H9 (cell line): ENCODE results near the gene SPSB2. TPM values are rescaled to one million over a fixed set of nuclear protein-coding genes. Genes with fewer than 3 reads are reported as not detected.

Experiments
- DNase-seq: peaks from one replicate; pipeline ENCODE4 v3.0.0-alpha.2; 2017
- H2AFZ ChIP-seq: one replicate; pipeline ENCODE4 v1.6.1; 2013; ENCODE audit warnings: mild to moderate bottlenecking, low read length, control low read depth, moderate library complexity
- H2AK5ac ChIP-seq: 2 replicates; pipeline ENCODE4 v1.6.1; 2013; ENCODE audit warnings: low read length, control low read depth, mixed read lengths; ENCODE audit not compliant: insufficient read length
- H2BK120ac ChIP-seq: one replicate; pipeline ENCODE4 v1.6.1; 2013; ENCODE audit warnings: low read depth, mild to moderate bottlenecking, low read length, control low read depth, inconsistent platforms; ENCODE audit not compliant: poor library complexity, severe bottlenecking
- H2BK12ac ChIP-seq: 2 replicates; pipeline ENCODE4 v1.6.1; 2013; ENCODE audit warnings: low read length, control low read depth, mixed read lengths, low read depth; ENCODE audit not compliant: insufficient read length
- H2BK15ac ChIP-seq: 2 replicates; pipeline ENCODE4 v1.6.1; 2013; ENCODE audit warnings: low read depth, low read length, control low read depth
- H2BK20ac ChIP-seq: one replicate; pipeline ENCODE4 v1.6.1; 2013; ENCODE audit warnings: low read depth, mild to moderate bottlenecking, low read length, control low read depth, inconsistent platforms; ENCODE audit not compliant: poor library complexity, severe bottlenecking
- H2BK5ac ChIP-seq: 2 replicates; pipeline ENCODE4 v1.6.1; 2013; ENCODE audit warnings: low read length, control low read depth, mixed read lengths; ENCODE audit not compliant: insufficient read length
- H3K14ac ChIP-seq: 2 replicates; pipeline ENCODE4 v1.6.1; 2013; ENCODE audit warnings: low read length, control low read depth; ENCODE audit not compliant: insufficient read depth
- H3K18ac ChIP-seq: 2 replicates; pipeline ENCODE4 v1.6.1; 2013; ENCODE audit warnings: low read depth, mild to moderate bottlenecking, mixed read lengths, low read length, control low read depth; ENCODE audit not compliant: insufficient read length
- H3K23ac ChIP-seq: 2 replicates; pipeline ENCODE4 v1.6.1; 2013; ENCODE audit warnings: low read length, control low read depth, mixed read lengths, low read depth; ENCODE audit not compliant: insufficient read length
- H3K23me2 ChIP-seq: 2 replicates; pipeline ENCODE4 v1.6.1; 2013; ENCODE audit warnings: low read depth, mild to moderate bottlenecking, mixed read lengths, low read length, control low read depth; ENCODE audit not compliant: insufficient read length, poor library complexity, severe bottlenecking
- H3K27ac ChIP-seq: 2 replicates; pipeline ENCODE4 v1.5.1; 2013; ENCODE audit warnings: low read length, control low read depth, mixed read lengths, low read depth; ENCODE audit not compliant: insufficient read length
- H3K27me3 ChIP-seq: 2 replicates; pipeline ENCODE4 v1.6.1; 2013; ENCODE audit warnings: low read length, control low read depth, inconsistent platforms; ENCODE audit not compliant: insufficient read depth
- H3K4ac ChIP-seq: 2 replicates; pipeline ENCODE4 v1.6.1; 2013; ENCODE audit warnings: low read depth, mild to moderate bottlenecking, control low read depth, inconsistent platforms, low read length, moderate library complexity
- H3K4me1 ChIP-seq: 2 replicates; pipeline ENCODE4 v1.6.1; 2013; ENCODE audit warnings: low read length, control low read depth, inconsistent platforms; ENCODE audit not compliant: insufficient read depth
- H3K4me2 ChIP-seq: 2 replicates; pipeline ENCODE4 v1.6.1; 2013; ENCODE audit warnings: low read length, control low read depth, mixed read lengths; ENCODE audit not compliant: insufficient read length, insufficient read depth
- H3K56ac ChIP-seq: 2 replicates; pipeline ENCODE4 v1.6.1; 2013; ENCODE audit warnings: low read depth, mild to moderate bottlenecking, mixed read lengths, low read length, control low read depth; ENCODE audit not compliant: insufficient read length
- H3K79me1 ChIP-seq: 2 replicates; pipeline ENCODE4 v1.6.1; 2013; ENCODE audit warnings: low read depth, mild to moderate bottlenecking, moderate library complexity, low read length, control low read depth, inconsistent platforms; ENCODE audit not compliant: insufficient read depth, poor library complexity, severe bottlenecking
- H3K79me2 ChIP-seq: 2 replicates; pipeline ENCODE4 v1.6.1; 2013; ENCODE audit warnings: low read length, control low read depth, inconsistent platforms; ENCODE audit not compliant: insufficient read depth
- H3K9ac ChIP-seq: 2 replicates; pipeline ENCODE4 v1.6.1; 2013; ENCODE audit warnings: low read length, control low read depth, mixed read lengths; ENCODE audit not compliant: insufficient read length; ENCODE audit errors: extremely low read depth
- H3K9me3 ChIP-seq: one replicate; pipeline ENCODE4 v1.6.1; 2013; ENCODE audit warnings: low read depth, low read length, inconsistent platforms; ENCODE audit not compliant: control insufficient read depth
- H3T11ph ChIP-seq: one replicate; pipeline ENCODE4 v1.6.1; 2013; ENCODE audit warnings: mild to moderate bottlenecking, low read length, control low read depth, inconsistent platforms
- H4K20me1 ChIP-seq: one replicate; pipeline ENCODE4 v1.6.1; 2013; ENCODE audit not compliant: control insufficient read depth, insufficient read length, insufficient read depth
- H4K5ac ChIP-seq: 2 replicates; pipeline ENCODE4 v1.6.1; 2013; ENCODE audit warnings: low read depth, mild to moderate bottlenecking, mixed read lengths, low read length, control low read depth; ENCODE audit not compliant: insufficient read length
- H4K8ac ChIP-seq: replicated peaks from 2 replicates; pipeline ENCODE4 v1.6.1; 2013; ENCODE audit warnings: low read length, control low read depth, mixed read lengths, low read depth; ENCODE audit not compliant: insufficient read length
- H4K91ac ChIP-seq: 2 replicates; pipeline ENCODE4 v1.6.1; 2013; ENCODE audit warnings: low read depth, mild to moderate bottlenecking, moderate library complexity, mixed read lengths, low read length, control low read depth; ENCODE audit not compliant: insufficient read length
- H3K27ac Mint-ChIP-seq, 3 experiments: 2 replicates in 2 of 3; 3 replicates in 1 of 3; pipeline ENCODE4 v1.8.0; 2020 to 2021; ENCODE audit warnings: mixed read lengths in 3 of 3, mild to moderate bottlenecking in 1 of 3, moderate library complexity in 1 of 3
- H3K27me3 Mint-ChIP-seq: 2 replicates; pipeline ENCODE4 v1.8.0; 2021; ENCODE audit warnings: low read depth, mild to moderate bottlenecking, moderate library complexity, mixed read lengths
- H3K36me3 Mint-ChIP-seq, 3 experiments: 2 replicates in 2 of 3; 3 replicates in 1 of 3; pipeline ENCODE4 v1.8.0; 2020 to 2021; ENCODE audit warnings: low read depth in 3 of 3, mixed read lengths in 3 of 3; ENCODE audit not compliant: insufficient read depth in 1 of 3
- H3K4me1 Mint-ChIP-seq, 2 experiments: 2 replicates each; pipeline ENCODE4 v1.8.0; 2020; ENCODE audit warnings: mixed read lengths in 2 of 2
- H3K4me3 Mint-ChIP-seq, 2 experiments: 2 replicates in 1 of 2; 3 replicates in 1 of 2; pipeline ENCODE4 v1.8.0; 2020 to 2021; ENCODE audit warnings: mild to moderate bottlenecking in 2 of 2, mixed read lengths in 2 of 2, moderate library complexity in 1 of 2
- H3K9me3 Mint-ChIP-seq, 2 experiments: 2 replicates in 1 of 2; 3 replicates in 1 of 2; pipeline ENCODE4 v1.8.0; 2020; ENCODE audit warnings: mild to moderate bottlenecking in 2 of 2, mixed read lengths in 2 of 2, moderate library complexity in 1 of 2
- WGBS: extraction: QIAGEN DNeasy Blood & Tissue Kit; methylation state at CpG from one replicate; pipeline ENCODE4 v1.1.7; 2013; ENCODE audit warnings: missing lambda C conversion rate, low lambda C conversion rate, mixed read lengths; ENCODE audit not compliant: insufficient read length; ENCODE audit errors: extremely low coverage; 5-methylcytosine and 5-hydroxymethylcytosine counted together
- total RNA-seq: library from RNA; stranded (reverse); gene quantifications from 2 replicates; pipeline ENCODE4 v1.2.1, GENCODE V29; 2021
- TF ChIP-seq, protein P1 (sequence below): fragments of 200-600 bp; sonication (generic); conservative IDR thresholded peaks from 3 replicates; pipeline ENCODE4 v1.8.0; 2021; ENCODE audit warnings: antibody characterized with exemption, mild to moderate bottlenecking

The SPSB2 gene
- total RNA-seq, 1 experiment from 2014 or later: 13.7 TPM

DNA sequence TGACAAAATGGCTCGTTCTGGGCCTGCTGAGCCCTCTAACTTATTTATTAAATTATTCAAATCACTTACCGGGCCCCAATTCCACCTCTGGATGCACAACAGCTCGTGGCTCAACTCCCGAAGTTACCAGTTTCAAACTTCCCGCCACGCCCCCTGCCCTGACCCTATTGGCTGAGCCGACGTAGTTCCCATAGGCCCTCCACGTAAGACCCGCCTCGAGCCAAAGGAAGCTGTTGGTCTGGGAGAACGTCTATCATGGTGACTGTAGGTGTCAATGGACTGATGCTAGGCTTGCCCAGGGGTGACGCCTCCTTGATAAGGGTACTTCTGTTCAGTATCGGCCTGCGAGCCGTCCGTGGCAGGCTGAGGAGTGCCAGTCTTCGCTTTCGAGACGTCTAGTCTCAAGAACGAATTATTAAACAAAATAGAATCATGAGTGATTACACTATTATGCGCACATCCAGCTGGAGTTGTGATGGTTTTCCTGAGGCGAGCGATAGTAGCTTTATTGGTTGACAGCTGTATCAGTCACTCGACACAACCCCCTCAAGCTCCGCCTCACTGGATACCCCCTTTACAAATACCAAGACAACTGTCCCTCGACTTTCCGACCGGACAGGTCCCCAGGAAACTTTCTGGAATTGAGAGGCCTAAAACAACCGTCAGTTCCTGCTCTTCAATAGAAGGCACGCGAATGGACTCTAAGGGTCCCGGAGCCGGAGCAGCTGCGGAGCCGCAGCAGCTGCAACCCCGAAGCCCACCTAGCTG lies 21.8 kb downstream of the SPSB2 start, which contains the start of gene CDCA3:
TSS of gene CDCA3 (minus strand) at position 134 of the 768 bp plus-strand sequence. CDS start 334 bp downstream, outside the sequence.
- Histone ChIP-seq H3K9ac (peak within 1 kb of the TSS; percentile 68), H4K8ac (no peak within 1 kb of the TSS), H3K27ac (no peak within 1 kb of the TSS), H2BK5ac (no peak within 1 kb of the TSS), H2BK15ac (no peak within 1 kb of the TSS), H4K91ac (no peak within 1 kb of the TSS), H2AFZ (no peak within 1 kb of the TSS), H3K18ac (peak within 1 kb of the TSS; percentile 80), H3K4me2 (peak within 1 kb of the TSS; percentile 78), H3K14ac (peak within 1 kb of the TSS; percentile 28; the same call in 1 of the 2 replicates), H3K23me2 (peaks cover 16% of the 10 kb centered on the region), H3K9me3 (no peaks in the 10 kb centered on the region), H3K4me1 (no peaks in the 10 kb centered on the region; the same call in 1 of the 2 replicates), H4K20me1 (peaks cover 2% of the 10 kb centered on the region), H3K4ac (no peak within 1 kb of the TSS), H2BK20ac (no peak within 1 kb of the TSS), H3K27me3 (no peaks in the 10 kb centered on the region), H3K23ac (no peak within 1 kb of the TSS), H3T11ph (no peak within 1 kb of the TSS), H3K56ac (no peak within 1 kb of the TSS), H2BK12ac (no peak within 1 kb of the TSS), H2AK5ac (no peak within 1 kb of the TSS), H3K79me2 (peaks cover 5% of the 10 kb centered on the region; the same call in 1 of the 2 replicates), H4K5ac (no peak within 1 kb of the TSS), H2BK120ac (no peak within 1 kb of the TSS), H3K79me1 (no peaks in the 10 kb centered on the region)
- Mint-ChIP-seq H3K36me3 (peaks cover 24 to 61% (median 57%) of the 10 kb centered on the region in 3 experiments; a peak in 6 of 7 replicates), H3K4me3 (peak within 1 kb of the TSS; percentile 94 to 98), H3K27me3 (no peaks in the 10 kb centered on the region), H3K9me3 (no peaks in the 10 kb centered on the region; a peak in 1 of 5 replicates), H3K27ac (peak within 1 kb of the TSS; percentile 97 to 99 (median 98)), H3K4me1 (peaks cover 24 to 26% of the 10 kb centered on the region in 2 experiments)
- DNase-seq: peak; percentile 99
- TF ChIP-seq, protein P1, sequence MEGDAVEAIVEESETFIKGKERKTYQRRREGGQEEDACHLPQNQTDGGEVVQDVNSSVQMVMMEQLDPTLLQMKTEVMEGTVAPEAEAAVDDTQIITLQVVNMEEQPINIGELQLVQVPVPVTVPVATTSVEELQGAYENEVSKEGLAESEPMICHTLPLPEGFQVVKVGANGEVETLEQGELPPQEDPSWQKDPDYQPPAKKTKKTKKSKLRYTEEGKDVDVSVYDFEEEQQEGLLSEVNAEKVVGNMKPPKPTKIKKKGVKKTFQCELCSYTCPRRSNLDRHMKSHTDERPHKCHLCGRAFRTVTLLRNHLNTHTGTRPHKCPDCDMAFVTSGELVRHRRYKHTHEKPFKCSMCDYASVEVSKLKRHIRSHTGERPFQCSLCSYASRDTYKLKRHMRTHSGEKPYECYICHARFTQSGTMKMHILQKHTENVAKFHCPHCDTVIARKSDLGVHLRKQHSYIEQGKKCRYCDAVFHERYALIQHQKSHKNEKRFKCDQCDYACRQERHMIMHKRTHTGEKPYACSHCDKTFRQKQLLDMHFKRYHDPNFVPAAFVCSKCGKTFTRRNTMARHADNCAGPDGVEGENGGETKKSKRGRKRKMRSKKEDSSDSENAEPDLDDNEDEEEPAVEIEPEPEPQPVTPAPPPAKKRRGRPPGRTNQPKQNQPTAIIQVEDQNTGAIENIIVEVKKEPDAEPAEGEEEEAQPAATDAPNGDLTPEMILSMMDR: no peak
- WGBS: no CpG with 5 or more reads among the region's 37 CpGs
